HFF-Myc (cell line): Measurements from ENCODE around the gene MDH1.

Experiments
- DNase-seq: peaks from one replicate; pipeline ENCODE4 v3.0.0-alpha.2; 2011; ENCODE audit warnings: low read depth; ENCODE audit errors: extremely low read depth
- H3K4me3 ChIP-seq: replicated peaks from 2 replicates; pipeline ENCODE4 v1.5.1; 2011; ENCODE audit warnings: low read depth, mild to moderate bottlenecking, control low read depth, low read length
- TF ChIP-seq, protein P1 (sequence below): IDR thresholded peaks from 2 replicates; pipeline ENCODE4 v1.5.1; 2012; ENCODE audit warnings: mild to moderate bottlenecking, low read depth, low read length, control low read depth; ENCODE audit errors: missing control alignments

The MDH1 gene

DNA sequence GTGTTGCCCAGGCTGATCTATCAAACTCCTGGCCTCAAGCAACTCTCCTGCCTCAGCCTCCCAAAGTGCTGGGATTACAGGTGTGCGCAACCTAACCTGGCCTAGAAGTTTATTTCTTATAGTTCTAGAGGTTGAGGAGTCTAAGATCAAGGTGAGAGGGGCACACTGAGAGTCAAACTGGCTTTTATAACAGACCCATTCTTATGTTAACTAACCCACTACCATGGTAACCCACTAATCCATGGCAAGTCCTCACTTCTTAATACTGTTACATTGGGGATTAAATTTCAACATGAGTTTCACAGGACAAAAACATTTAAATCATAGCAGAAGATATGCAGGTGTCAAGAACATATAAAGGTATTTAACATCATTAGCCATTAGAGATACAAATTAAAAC lies 50.6 kb downstream of the MDH1 start:
- DNase-seq: no peak
- no peak overlapping the region for H3K4me3 ChIP-seq
- TF ChIP-seq, protein P1, sequence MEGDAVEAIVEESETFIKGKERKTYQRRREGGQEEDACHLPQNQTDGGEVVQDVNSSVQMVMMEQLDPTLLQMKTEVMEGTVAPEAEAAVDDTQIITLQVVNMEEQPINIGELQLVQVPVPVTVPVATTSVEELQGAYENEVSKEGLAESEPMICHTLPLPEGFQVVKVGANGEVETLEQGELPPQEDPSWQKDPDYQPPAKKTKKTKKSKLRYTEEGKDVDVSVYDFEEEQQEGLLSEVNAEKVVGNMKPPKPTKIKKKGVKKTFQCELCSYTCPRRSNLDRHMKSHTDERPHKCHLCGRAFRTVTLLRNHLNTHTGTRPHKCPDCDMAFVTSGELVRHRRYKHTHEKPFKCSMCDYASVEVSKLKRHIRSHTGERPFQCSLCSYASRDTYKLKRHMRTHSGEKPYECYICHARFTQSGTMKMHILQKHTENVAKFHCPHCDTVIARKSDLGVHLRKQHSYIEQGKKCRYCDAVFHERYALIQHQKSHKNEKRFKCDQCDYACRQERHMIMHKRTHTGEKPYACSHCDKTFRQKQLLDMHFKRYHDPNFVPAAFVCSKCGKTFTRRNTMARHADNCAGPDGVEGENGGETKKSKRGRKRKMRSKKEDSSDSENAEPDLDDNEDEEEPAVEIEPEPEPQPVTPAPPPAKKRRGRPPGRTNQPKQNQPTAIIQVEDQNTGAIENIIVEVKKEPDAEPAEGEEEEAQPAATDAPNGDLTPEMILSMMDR: no peak

DNA sequence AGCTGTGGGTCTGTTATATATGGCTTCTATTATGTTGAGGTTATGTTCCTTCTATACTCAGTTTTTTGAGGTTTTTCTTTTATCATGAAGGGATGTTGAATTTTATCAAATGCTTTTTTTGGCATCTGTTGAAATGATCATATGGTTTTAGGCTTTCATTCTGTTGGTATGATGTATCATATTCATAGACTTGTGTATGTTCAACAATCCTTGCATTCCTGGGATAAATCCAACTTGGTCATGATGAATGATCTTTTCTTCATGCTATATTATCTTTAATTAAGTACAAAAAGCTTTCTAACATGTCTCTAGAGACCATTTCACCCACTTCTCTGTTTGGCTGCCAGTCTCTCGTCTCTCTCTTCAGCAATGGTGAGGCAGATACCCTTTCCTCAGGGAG lies 54.2 kb downstream of the MDH1 start:
- H3K4me3 ChIP-seq: no peak overlapping the region
- DNase-seq: no peak
- TF ChIP-seq, protein P1: no peak

DNA sequence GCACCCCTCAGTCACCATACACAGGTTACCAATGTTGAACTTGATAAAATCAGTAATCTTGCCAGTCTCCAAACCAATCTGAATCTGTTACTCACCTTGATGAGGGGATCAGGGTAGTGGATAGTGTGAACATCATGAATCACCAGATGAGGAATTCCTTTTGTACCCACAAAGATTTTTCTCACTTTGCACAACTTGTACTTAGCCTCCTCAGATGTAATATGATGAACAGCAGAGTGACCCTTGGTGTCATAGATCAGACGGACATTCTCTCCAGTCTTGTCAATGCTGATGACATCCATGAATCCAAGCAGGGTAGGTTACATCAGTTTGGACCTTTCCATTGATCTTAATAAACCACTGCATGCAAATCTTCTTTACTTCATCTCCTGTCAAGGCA lies 54.7 kb downstream of the MDH1 start:
- no peak overlapping the region for H3K4me3 ChIP-seq
- no peak for DNase-seq
- TF ChIP-seq, protein P1: no peak

DNA sequence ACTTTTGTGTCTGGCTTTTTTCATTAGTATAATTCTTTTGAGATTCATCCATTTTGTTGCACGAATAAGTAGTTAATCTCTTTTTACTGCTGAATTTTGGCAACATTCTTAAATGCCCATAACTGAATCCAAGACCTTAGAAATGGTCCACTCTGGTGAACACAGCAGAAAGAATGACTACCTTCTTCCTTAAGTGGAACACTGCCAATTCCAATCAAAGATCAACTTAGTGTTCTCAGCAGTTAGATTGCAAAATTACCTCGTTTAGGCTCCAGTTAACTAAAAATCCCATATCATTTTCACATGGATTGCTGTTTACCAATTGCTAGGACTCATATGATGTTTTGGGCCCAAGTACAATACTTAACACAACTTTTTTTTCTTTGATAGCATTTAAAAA lies 59.9 kb downstream of the MDH1 start:
- TF ChIP-seq, protein P1: no peak

DNA sequence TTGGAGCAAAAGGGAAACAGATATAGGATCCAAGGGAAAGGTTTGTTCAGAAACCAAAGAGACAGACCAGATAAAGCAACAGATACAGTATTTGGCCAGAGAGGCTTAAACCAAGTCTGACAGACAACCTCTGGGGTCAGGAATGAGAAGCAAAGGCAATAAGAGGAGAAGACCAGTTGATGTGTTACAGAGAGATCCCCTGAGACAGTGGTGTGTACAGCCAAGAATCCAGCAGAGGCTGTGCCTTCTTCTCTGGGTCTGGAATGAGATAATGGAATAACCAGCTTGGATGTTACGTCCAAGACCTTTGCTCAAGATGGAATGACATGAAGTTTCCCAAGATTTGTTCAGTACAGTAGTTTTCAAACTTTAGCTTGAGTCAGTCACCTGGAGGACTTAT lies 61.1 kb downstream of the MDH1 start:
- H3K4me3 ChIP-seq: no peak overlapping the region
- TF ChIP-seq, protein P1: no peak
- no peak for DNase-seq

More for the DNA sequence above, 59.9 kb downstream of the MDH1 start:
- no peak overlapping the region for H3K4me3 ChIP-seq
- DNase-seq: no peak

DNA sequence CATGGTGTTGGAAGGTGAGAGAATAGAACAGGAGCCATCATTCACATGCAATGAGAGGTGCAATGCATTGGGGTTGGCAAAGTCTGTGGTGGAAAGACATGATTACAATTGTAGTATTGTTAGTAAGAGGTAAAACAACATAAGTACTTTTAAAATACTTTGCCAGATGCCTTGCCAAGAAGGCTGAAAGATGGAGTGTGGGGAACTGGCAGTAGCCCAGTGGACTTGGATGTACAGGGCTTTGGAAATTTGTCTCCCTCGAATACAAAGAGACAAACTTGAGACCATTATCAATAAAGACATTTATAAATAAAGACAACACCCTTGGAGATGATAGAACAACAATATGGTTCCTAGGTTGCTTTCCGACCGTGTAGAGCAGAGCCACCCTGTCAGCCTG lies 62.0 kb downstream of the MDH1 start:
- TF ChIP-seq, protein P1: no peak
- H3K4me3 ChIP-seq: no peak overlapping the region
- DNase-seq: no peak

DNA sequence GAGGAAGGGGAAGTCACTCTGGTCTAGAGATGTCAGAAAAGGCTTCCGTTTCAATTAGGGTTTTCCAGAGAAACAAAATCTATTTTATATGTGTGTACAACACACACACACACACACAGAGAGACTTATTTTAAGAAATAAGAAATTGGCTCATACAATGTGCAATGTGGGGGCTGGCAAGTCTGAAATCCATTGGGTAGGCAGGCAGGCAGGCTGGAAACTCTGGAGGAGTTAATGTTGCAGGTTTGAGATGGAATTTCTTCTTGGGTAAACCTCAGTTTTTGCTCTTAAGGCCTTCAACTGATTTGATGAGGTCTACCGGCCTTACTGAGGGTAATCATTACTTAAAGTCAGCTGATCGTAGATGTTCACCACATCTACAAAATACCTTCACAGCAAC lies 62.6 kb downstream of the MDH1 start:
- DNase-seq: no peak
- TF ChIP-seq, protein P1: no peak
- H3K4me3 ChIP-seq: no peak overlapping the region
